Colonic mucosa (tissue), 4 donors: ENCODE results near the gene METRN. TPM values are rescaled to one million over a fixed set of nuclear protein-coding genes. Genes with fewer than 3 reads are reported as not detected.

Experiments
- DNase-seq: peaks from one replicate; pipeline ENCODE4 v3.0.0-alpha.2; 2020
- H3K27ac ChIP-seq: fragments of 200-600 bp; one replicate; pipeline ENCODE4 v1.8.0; 2021
- H3K27me3 ChIP-seq: fragments of 200-600 bp; one replicate; pipeline ENCODE4 v1.8.0; 2021
- H3K36me3 ChIP-seq: fragments of 200-600 bp; one replicate; pipeline ENCODE4 v1.8.0; 2021
- H3K4me1 ChIP-seq: fragments of 200-600 bp; one replicate; pipeline ENCODE4 v1.8.0; 2021; ENCODE audit warnings: mild to moderate bottlenecking
- H3K4me3 ChIP-seq: fragments of 200-600 bp; one replicate; pipeline ENCODE4 v1.8.0; 2021
- H3K9ac ChIP-seq, 2 donors: one replicate each; pipeline ENCODE4 v1.7.0; 2013; ENCODE audit warnings: control low read depth in 2 of 2, low read depth in 2 of 2, low read length in 2 of 2
- H3K9me3 ChIP-seq: fragments of 200-600 bp; one replicate; pipeline ENCODE4 v1.8.0; 2021
- intact Hi-C: fragments of 100-400 bp; cut with DNase I; formaldehyde crosslinking; loops from one replicate; pipeline ENCODE4 v1.14.1; 2022
- total RNA-seq, 2 donors: library from RNA; stranded (reverse); fragmentation: NEBNext Ultra II Directional in 1 of 2; extraction: Animal tissue kit (Norgen Biotek cat#: 25700) in 1 of 2; gene quantifications; one replicate each; pipeline ENCODE4 v1.2.1, GENCODE V29; 2021
- TF ChIP-seq, protein P1 (sequence below): fragments of 200-600 bp; IDR thresholded peaks from one replicate; pipeline ENCODE4 v1.8.0; 2022; ENCODE audit warnings: antibody characterized with exemption, mild to moderate bottlenecking
- donor health status: healthy.
- donor health status: DM: no; HTN: no; CAD: no.
- donor health status: DM: no; HTN: no; CAD: no.

Gene METRN
- total RNA-seq, 2 donors from 2014 or later: 23.3 to 50.0 TPM

DNA sequence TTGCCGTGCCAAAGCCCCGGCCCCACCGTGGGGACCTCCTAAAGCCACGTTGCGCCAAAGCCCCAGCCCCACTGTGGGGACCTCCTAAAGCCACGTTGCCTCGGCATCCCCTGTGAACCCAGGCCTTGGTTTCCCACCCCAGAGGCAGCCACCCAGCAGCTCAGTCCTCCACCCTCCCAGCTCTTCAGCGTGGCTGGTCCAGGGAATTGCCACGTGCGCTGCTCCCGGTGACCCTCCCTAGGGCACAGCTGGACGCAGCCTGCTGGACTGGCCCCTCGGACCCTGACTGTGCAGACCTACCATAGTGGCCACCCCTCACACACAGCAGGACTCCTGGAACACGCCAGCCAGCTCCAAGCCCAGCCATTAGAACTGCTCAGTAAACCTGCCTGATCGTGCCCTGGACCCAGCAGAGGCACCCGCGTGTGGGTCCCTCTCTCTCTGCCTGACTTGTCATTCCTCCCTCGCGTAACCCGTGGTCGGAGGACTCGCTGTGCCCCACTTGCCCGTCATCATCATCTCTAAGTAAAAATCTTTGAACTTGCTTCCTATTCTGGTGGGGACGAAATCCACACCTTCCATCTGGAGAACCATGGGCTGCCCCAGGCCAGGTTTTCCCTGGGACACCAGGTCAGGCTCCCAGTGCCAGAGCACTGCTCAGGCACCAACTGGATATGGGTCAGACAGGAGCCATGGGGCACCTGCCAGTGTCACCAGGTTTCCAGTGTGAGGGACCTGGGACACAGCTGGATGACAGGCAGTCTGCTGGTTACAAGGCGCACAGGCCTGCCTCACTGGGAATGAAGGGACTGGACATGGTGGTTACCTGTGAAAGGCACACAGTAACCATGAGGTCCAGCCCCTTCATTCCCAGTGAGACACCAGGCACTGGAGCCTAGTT is 20.3 kb downstream of the METRN start:
- Histone ChIP-seq H3K27ac (no peak overlapping the region), H3K9ac (no peak overlapping the region), H3K4me1 (peaks cover 6% of the 10 kb centered on the region), H3K27me3 (no peaks in the 10 kb centered on the region), H3K4me3 (no peak overlapping the region), H3K36me3 (peaks cover 8% of the 10 kb centered on the region), H3K9me3 (no peaks in the 10 kb centered on the region)
- TF ChIP-seq, protein P1, sequence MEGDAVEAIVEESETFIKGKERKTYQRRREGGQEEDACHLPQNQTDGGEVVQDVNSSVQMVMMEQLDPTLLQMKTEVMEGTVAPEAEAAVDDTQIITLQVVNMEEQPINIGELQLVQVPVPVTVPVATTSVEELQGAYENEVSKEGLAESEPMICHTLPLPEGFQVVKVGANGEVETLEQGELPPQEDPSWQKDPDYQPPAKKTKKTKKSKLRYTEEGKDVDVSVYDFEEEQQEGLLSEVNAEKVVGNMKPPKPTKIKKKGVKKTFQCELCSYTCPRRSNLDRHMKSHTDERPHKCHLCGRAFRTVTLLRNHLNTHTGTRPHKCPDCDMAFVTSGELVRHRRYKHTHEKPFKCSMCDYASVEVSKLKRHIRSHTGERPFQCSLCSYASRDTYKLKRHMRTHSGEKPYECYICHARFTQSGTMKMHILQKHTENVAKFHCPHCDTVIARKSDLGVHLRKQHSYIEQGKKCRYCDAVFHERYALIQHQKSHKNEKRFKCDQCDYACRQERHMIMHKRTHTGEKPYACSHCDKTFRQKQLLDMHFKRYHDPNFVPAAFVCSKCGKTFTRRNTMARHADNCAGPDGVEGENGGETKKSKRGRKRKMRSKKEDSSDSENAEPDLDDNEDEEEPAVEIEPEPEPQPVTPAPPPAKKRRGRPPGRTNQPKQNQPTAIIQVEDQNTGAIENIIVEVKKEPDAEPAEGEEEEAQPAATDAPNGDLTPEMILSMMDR: no peak
- no peak for DNase-seq
- intact Hi-C loops: no loop called here

DNA sequence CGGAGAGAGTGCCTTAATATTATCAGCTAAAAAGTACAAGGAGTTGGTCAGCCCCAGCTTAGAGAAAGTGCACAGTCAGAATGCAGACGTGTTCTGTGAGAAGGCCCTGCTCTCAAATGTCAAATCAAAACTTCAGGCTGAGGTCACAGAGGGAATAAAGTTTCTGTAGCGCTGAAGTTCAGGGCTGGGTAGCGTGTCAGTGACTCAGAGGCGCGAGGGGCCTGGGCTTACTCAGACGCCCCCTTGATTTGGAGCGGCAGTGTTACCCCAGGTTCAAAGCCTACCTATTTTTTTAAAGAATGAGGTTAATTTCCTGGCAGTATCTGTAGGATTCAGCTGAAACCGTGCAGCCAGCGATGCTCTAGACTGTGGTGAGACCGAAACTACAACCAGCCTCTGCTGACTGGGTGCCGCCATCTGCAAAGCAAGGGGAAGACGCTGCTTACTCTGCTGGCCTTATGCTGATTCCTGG is 21.1 kb downstream of the METRN start:
- Histone ChIP-seq H3K36me3 (peaks cover 8% of the 10 kb centered on the region), H3K27ac (no peak overlapping the region), H3K4me3 (no peak overlapping the region), H3K9ac (no peak overlapping the region), H3K27me3 (no peaks in the 10 kb centered on the region), H3K4me1 (peaks cover 6% of the 10 kb centered on the region), H3K9me3 (no peaks in the 10 kb centered on the region)
- intact Hi-C loops: no loop called here
- TF ChIP-seq, protein P1: no peak
- no peak for DNase-seq

DNA sequence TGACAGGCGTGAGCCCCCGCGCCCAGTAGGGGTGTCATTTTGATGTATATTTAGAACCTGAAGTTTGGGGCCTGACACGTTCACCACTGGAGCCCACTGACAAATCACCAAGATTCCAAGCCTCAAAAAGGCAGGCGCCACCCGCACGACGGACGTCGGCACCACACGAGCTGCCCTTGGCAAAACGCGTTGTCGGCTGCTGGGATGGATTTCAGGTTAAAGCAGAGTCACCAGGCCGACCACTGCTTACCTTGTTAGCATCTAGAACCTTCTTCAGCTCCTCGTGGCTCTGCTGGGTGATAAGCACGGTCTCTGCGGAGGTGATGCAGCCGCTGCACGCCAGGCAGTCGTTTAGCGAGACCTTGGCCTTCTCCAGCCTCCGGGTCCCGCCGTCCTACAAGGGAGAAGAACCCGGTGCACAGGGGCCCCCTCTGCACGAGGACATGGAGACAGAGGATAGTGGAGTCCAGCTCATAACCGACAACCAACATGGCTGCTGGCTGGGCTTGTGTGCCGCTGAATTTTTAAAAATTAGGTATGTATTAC is 22.1 kb downstream of the METRN start:
- no peak for DNase-seq
- Histone ChIP-seq H3K36me3 (peaks cover 8% of the 10 kb centered on the region), H3K9me3 (no peaks in the 10 kb centered on the region), H3K4me1 (peaks cover 6% of the 10 kb centered on the region), H3K4me3 (no peak overlapping the region), H3K9ac (no peak overlapping the region), H3K27me3 (no peaks in the 10 kb centered on the region), H3K27ac (no peak overlapping the region)
- intact Hi-C loops: no loop called here
- TF ChIP-seq, protein P1: no peak

DNA sequence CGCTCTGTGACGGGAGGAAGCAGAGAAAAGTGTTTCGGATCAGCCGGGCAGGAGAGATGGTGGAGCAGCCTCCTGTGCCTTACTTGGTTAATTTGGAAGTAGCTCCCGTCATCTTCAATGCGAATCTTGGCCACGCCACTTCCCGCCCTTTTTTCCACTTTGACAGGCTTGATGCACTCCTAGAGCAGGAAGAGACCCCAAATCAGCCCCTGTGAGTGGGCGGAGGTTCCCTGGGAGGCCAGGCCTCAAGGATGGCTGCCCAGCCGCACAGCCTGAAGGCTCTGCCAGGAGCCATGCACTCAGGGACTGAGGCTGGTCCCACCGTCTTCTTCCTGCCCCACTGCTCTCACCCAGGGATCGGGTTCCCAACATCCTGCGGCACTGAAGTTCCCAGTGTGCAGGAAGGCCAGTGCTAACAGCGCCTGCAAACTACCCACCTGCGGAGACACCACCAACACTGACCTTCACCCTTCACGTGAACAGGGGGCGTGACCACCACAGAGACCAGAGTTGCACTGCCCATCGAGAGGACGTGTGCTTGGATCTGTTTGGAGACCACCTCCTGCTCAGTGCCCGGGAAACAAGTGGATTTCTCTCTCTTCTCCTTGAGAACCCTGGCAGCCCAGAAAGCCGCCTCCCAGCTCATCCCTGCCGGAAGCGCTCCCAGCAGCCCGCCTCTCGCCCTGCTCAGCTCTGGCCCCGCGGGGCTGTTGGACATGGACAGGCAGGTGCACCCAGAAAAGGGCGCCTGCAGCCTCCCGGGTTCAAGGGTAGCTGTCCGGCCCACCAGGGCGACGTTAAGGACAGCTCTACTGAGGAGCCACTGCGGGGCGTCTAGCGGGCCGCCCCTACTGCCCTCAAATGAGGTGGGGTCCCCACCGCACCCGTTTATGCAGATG is 24.9 kb downstream of the METRN start:
- DNase-seq: peak; percentile 56
- Histone ChIP-seq H3K27me3 (no peaks in the 10 kb centered on the region), H3K36me3 (no peaks in the 10 kb centered on the region), H3K9me3 (no peaks in the 10 kb centered on the region), H3K27ac (peak overlapping the region; percentile 60), H3K9ac (peak overlapping the region; percentile 84 to 95), H3K4me3 (peak overlapping the region; percentile 83), H3K4me1 (peaks cover 6% of the 10 kb centered on the region)
- TF ChIP-seq, protein P1: no peak
- intact Hi-C loops: no loop called here

DNA sequence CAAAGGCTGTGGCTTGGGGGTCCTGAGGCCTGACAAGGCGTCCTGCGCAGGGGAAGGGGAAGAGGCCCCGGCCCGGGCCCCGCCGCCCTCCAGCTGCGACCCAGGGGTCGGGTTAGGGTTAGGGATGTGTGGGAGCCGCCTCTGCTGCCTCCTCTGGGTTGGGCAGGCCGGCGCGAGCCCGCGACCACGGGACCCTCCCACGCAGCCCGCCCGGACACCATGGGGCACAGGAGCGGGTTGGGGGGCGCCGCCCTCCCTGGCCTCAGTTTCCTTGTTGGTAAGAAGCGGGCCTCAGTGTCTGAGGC is 25.5 kb downstream of the METRN start:
- Histone ChIP-seq H3K36me3 (no peaks in the 10 kb centered on the region), H3K4me3 (peak overlapping the region; percentile 83), H3K9me3 (no peaks in the 10 kb centered on the region), H3K27me3 (no peaks in the 10 kb centered on the region), H3K4me1 (peaks cover 6% of the 10 kb centered on the region), H3K27ac (peak overlapping the region; percentile 60), H3K9ac (peak overlapping the region; percentile 84 to 95)
- no peak for DNase-seq
- TF ChIP-seq, protein P1: no peak
- intact Hi-C loops: no loop called here
